Measurements from ENCODE around the gene PNPLA2. TPM values are rescaled to one million over a fixed set of nuclear protein-coding genes. Genes with fewer than 3 reads are reported as not detected.
A peak's percentile ranks its signal among the peaks of the same experiment; 100 is the strongest.

The PNPLA2 gene
- total RNA-seq, 1 experiment from 2014 or later, result 66.5 TPM

DNA sequence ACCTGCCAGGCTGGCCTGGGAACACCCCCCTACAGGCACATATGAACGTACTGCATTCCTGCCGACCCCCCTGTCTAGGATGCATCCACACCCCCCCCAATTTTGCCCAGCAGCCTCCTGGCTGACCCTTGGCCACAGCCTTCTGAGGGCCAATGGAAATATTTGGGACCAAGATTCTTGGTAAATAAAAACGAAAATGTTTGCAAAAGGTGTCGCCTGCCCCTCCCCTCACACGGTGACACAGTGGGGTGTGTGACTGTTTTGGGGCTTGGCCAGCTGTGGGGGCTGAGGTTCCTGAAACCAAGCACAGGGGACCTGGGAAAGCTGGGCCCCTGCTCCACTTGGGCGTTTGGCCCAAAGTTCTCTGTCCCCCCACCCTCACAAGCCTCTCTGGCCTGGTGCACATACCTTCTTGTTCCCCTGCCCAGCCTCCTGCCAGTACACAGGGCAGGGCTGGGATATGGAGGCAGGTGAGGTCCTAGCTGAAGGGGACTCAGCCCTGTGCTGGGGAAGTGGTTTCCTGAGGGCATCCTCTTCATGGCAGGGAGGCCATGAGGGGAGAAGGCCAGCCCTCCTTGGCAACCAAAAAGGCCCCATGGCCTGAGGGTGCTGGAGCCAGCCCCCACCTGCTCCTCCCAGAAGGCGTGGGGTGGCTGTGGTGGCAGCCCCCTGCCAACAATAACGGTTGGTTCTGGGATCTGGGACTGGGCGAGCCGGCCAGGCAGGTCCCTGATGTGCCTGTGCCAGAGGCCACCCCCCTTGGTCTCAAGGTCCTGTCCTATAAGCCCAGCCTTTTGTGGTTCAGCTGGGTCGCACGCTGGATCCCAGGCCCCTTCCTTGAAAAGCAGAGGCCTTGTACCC, 6.9 kb downstream of the PNPLA2 start:
- Mint-ChIP-seq H3K4me1 (peaks cover 28% of the 10 kb centered on the region), H3K9me3 (no peaks in the 10 kb centered on the region), H3K27me3 (ENCODE audit: low read depth) (peaks cover 15% of the 10 kb centered on the region), H3K27ac (no peak overlapping the region), H3K36me3 (no peaks in the 10 kb centered on the region), H3K4me3 (no peak overlapping the region)
- ChIA-PET CTCF (interaction anchor here (1.0 kb wide), 2 partner anchors 23 to 50 kb away, joined by 3 read pairs; no protein-coding TSS in a partner anchor), POLR2A (interaction anchor here (1.2 to 1.4 kb wide), 2 partner anchors 21 to 37 kb away, joined by 3 read pairs; partner anchors contain the start of gene PIDD1)
- ATAC-seq (no peak), DNase-seq (ENCODE audit: low spot score) (no peak)
- TF ChIP-seq IRF2 (CRISPR knock-in tag; IDR thresholded peaks at IDR 0.05; ENCODE audit: borderline replicate concordance, low read depth), result no peak
- TF ChIP-seq, protein P1, sequence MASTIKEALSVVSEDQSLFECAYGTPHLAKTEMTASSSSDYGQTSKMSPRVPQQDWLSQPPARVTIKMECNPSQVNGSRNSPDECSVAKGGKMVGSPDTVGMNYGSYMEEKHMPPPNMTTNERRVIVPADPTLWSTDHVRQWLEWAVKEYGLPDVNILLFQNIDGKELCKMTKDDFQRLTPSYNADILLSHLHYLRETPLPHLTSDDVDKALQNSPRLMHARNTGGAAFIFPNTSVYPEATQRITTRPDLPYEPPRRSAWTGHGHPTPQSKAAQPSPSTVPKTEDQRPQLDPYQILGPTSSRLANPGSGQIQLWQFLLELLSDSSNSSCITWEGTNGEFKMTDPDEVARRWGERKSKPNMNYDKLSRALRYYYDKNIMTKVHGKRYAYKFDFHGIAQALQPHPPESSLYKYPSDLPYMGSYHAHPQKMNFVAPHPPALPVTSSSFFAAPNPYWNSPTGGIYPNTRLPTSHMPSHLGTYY (CRISPR knock-in tag; IDR thresholded peaks at IDR 0.05), result no peak
- TF ChIP-seq RORB (CRISPR knock-in tag; IDR thresholded peaks at IDR 0.05), result no peak
- TF ChIP-seq SP1 (CRISPR knock-in tag; conservative IDR thresholded peaks at IDR 0.05), result no peak
- TF ChIP-seq OVOL2 (CRISPR knock-in tag; IDR thresholded peaks at IDR 0.05; ENCODE audit: borderline replicate concordance), result no peak

DNA sequence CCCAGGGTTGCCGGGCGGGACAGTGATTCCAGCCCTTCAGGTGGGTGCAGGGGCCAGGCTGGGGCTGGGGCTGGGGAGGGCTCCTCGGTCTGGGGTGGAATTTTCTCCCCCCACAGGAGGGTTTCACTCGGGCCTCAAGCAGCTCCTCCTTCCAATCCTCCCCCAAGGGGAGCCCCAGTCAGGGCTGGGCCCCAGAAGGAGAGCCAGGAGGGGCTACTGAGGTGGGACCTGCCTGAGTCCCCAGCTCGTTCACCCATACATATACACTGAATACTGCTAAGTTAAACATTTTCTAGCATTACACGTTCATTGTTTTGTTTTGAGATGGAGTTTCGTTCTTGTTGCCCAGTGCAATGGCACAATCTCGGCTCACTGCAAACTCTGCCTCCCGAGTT, 7.5 kb downstream of the PNPLA2 start:
- Mint-ChIP-seq H3K36me3 (no peaks in the 10 kb centered on the region), H3K9me3 (no peaks in the 10 kb centered on the region), H3K27me3 (ENCODE audit: low read depth) (peaks cover 18% of the 10 kb centered on the region), H3K27ac (no peak overlapping the region), H3K4me1 (peaks cover 31% of the 10 kb centered on the region), H3K4me3 (peak overlapping the region; percentile 70)
- ChIA-PET CTCF (interaction anchor here (1.0 kb wide), 1 partner anchor 22 kb away, joined by 3 read pairs; no protein-coding TSS in a partner anchor), POLR2A (interaction anchor here (1.4 kb wide), 1 partner anchor 22 kb away, joined by 3 read pairs; the partner anchor contains the start of gene PIDD1)
- ATAC-seq, result no peak
- TF ChIP-seq, protein P2, sequence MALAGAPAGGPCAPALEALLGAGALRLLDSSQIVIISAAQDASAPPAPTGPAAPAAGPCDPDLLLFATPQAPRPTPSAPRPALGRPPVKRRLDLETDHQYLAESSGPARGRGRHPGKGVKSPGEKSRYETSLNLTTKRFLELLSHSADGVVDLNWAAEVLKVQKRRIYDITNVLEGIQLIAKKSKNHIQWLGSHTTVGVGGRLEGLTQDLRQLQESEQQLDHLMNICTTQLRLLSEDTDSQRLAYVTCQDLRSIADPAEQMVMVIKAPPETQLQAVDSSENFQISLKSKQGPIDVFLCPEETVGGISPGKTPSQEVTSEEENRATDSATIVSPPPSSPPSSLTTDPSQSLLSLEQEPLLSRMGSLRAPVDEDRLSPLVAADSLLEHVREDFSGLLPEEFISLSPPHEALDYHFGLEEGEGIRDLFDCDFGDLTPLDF (CRISPR knock-in tag; IDR thresholded peaks at IDR 0.05), result no peak
- TF ChIP-seq, protein P3, sequence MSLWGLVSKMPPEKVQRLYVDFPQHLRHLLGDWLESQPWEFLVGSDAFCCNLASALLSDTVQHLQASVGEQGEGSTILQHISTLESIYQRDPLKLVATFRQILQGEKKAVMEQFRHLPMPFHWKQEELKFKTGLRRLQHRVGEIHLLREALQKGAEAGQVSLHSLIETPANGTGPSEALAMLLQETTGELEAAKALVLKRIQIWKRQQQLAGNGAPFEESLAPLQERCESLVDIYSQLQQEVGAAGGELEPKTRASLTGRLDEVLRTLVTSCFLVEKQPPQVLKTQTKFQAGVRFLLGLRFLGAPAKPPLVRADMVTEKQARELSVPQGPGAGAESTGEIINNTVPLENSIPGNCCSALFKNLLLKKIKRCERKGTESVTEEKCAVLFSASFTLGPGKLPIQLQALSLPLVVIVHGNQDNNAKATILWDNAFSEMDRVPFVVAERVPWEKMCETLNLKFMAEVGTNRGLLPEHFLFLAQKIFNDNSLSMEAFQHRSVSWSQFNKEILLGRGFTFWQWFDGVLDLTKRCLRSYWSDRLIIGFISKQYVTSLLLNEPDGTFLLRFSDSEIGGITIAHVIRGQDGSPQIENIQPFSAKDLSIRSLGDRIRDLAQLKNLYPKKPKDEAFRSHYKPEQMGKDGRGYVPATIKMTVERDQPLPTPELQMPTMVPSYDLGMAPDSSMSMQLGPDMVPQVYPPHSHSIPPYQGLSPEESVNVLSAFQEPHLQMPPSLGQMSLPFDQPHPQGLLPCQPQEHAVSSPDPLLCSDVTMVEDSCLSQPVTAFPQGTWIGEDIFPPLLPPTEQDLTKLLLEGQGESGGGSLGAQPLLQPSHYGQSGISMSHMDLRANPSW (CRISPR knock-in tag; conservative IDR thresholded peaks at IDR 0.05; ENCODE audit: low read depth), result no peak
- TF ChIP-seq GABPB1 (CRISPR knock-in tag; IDR thresholded peaks at IDR 0.05) (no peak), ZNF232 (CRISPR knock-in tag; IDR thresholded peaks at IDR 0.05) (no peak), ZNF263 (CRISPR knock-in tag; IDR thresholded peaks at IDR 0.05; ENCODE audit: low read depth) (no peak), ZNF219 (CRISPR knock-in tag; IDR thresholded peaks at IDR 0.05; ENCODE audit: borderline replicate concordance) (no peak), OVOL2 (CRISPR knock-in tag; IDR thresholded peaks at IDR 0.05; ENCODE audit: borderline replicate concordance) (no peak), KAT7 (CRISPR knock-in tag; IDR thresholded peaks at IDR 0.05; ENCODE audit: borderline replicate concordance) (no peak)
- no peak for DNase-seq (ENCODE audit: low spot score)

DNA sequence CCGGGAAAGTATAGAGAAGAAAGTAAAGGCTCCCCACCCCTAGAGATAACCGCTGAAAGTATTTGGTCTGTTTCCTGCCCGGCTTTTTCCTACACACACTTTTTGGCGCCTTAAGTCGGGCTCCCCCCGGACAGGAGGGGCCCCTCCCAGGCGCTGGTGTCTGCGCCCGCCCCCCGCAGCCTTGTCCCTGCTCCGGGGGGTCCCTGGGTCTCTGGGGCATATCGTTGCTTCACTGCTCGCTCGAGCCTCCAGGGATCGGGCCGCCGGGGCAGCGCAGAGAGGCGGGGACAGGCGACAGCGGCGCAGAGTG, 8.1 kb downstream of the PNPLA2 start:
- H3K36me3 Mint-ChIP-seq, result no peaks in the 10 kb centered on the region
- DNase-seq (ENCODE audit: low spot score), result no peak
- peaks cover 24% of the 10 kb centered on the region for H3K27me3 Mint-ChIP-seq (ENCODE audit: low read depth)
- ChIA-PET CTCF (interaction anchor here (1.3 kb wide), 1 partner anchor 22 kb away, joined by 5 read pairs; no protein-coding TSS in a partner anchor), POLR2A (interaction anchor here (2.0 kb wide), 1 partner anchor 18 kb away, joined by 5 read pairs; the partner anchor contains the start of gene RPLP2)
- peak; percentile 48; the same call in 1 of the 2 replicates for TF ChIP-seq ZNF423 (CRISPR knock-in tag; IDR thresholded peaks at IDR 0.05)
- TF ChIP-seq GRHL2 (CRISPR knock-in tag; IDR thresholded peaks at IDR 0.05; ENCODE audit: insufficient replicate concordance, severe bottlenecking), result no peak
- no peaks in the 10 kb centered on the region for H3K9me3 Mint-ChIP-seq
- peak overlapping the region; percentile 70 for H3K4me3 Mint-ChIP-seq
- no peak overlapping the region for H3K27ac Mint-ChIP-seq
- H3K4me1 Mint-ChIP-seq, result peaks cover 36% of the 10 kb centered on the region
- ATAC-seq, result no peak
